ENCODE measurements around the gene CAV3.

Gene CAV3

GRCh38 chr3:8762607-8763377 lies 29.2 kb downstream of the CAV3 start:
- DNase-seq, result no peak

- DNase-seq, result no peak
Observed at GRCh38 chr3:8764528-8764927, 30.9 kb downstream of the CAV3 start.

GRCh38 chr3:8765528-8765927 lies 31.9 kb downstream of the CAV3 start:
- no peak for DNase-seq

GRCh38 chr3:8766148-8766547 lies 32.5 kb downstream of the CAV3 start:
- no peak for DNase-seq

- no peak for DNase-seq
Observed at GRCh38 chr3:8767256-8767666, 33.7 kb downstream of the CAV3 start.

- no peak for DNase-seq
Observed at GRCh38 chr3:8767667-8768363, 34.2 kb downstream of the CAV3 start.

GRCh38 chr3:8768364-8769087 lies 34.9 kb downstream of the CAV3 start:
- peak; percentile 41 to 45 for DNase-seq

GRCh38 chr3:8769088-8769822 lies 35.7 kb downstream of the CAV3 start, which contains the start of gene OXTR:
Gene OXTR (minus strand): TSS chr3:8769613. CDS start chr3:8768187, 1,426 bp downstream.
- peak; percentile 17 to 68 for DNase-seq

GRCh38 chr3:8773941-8774542 lies 40.4 kb downstream of the CAV3 start:
- no peak for DNase-seq

- DNase-seq, result no peak
Observed at GRCh38 chr3:8775181-8775580, 41.6 kb downstream of the CAV3 start.

GRCh38 chr3:8775602-8776001 lies 42.0 kb downstream of the CAV3 start:
- no peak for DNase-seq

GRCh38 chr3:8776406-8776805 lies 42.8 kb downstream of the CAV3 start:
- DNase-seq, result no peak

- no peak for DNase-seq
Observed at GRCh38 chr3:8777201-8777977, 43.8 kb downstream of the CAV3 start.

- no peak for DNase-seq
Observed at GRCh38 chr3:8777978-8778267, 44.3 kb downstream of the CAV3 start.

- DNase-seq, result no peak
Observed at GRCh38 chr3:8778475-8778874, 44.9 kb downstream of the CAV3 start.

- peak; percentile 12 to 23 for DNase-seq
Observed at GRCh38 chr3:8780279-8780678, 46.7 kb downstream of the CAV3 start.

- no peak for DNase-seq
Observed at GRCh38 chr3:8784676-8785435, 51.3 kb downstream of the CAV3 start.

- DNase-seq, result no peak
Observed at GRCh38 chr3:8790529-8790928, 56.9 kb downstream of the CAV3 start.

- DNase-seq, result no peak
Observed at GRCh38 chr3:8793242-8793641, 59.6 kb downstream of the CAV3 start.

GRCh38 chr3:8794247-8794646 lies 60.6 kb downstream of the CAV3 start:
- DNase-seq, result no peak

Measured in inflammatory macrophage treated with lipopolysaccharide for 1 hour (primary cell).